ENCODE data around the gene ATG16L2.

- no peak for TF ChIP-seq FOXA1 (IDR thresholded peaks at IDR 0.05; ENCODE audit: borderline replicate concordance)
- no peak for TF ChIP-seq SNRNP70 (optimal IDR thresholded peaks at IDR 0.05; ENCODE audit: low read depth, low read length)
- no peak for TF ChIP-seq ZNF584 (CRISPR knock-in tag; IDR thresholded peaks at IDR 0.05; ENCODE audit: low read depth)
- no peak for TF ChIP-seq SIRT6 (IDR thresholded peaks at IDR 0.05; ENCODE audit: low read depth, low read length)
- no peak for TF ChIP-seq ZNF282 (CRISPR knock-in tag; IDR thresholded peaks at IDR 0.05)
- no peak for TF ChIP-seq ZBTB43 (CRISPR knock-in tag; IDR thresholded peaks at IDR 0.05)
- no peak for TF ChIP-seq MAFK (IDR thresholded peaks at IDR 0.05; ENCODE audit: low read length)
- no peak for TF ChIP-seq TFE3 (CRISPR knock-in tag; IDR thresholded peaks at IDR 0.05)
- no peak for TF ChIP-seq MAX (CRISPR knock-in tag; IDR thresholded peaks at IDR 0.05)
- TF ChIP-seq MGA (IDR thresholded peaks at IDR 0.05): no peak
- no peak for TF ChIP-seq HLTF (IDR thresholded peaks at IDR 0.05)
Observed at GRCh38 chr11:72788241-72788640, 26.0 kb upstream of the ATG16L2 start.

Measured in K562 (cell line).